ENCODE results near the gene EZR. TPM values are rescaled to one million over a fixed set of nuclear protein-coding genes. Genes with fewer than 3 reads are reported as not detected.

EZR gene
- total and polyA plus RNA-seq, 9 of the 15 experiments (the other 6 are each of a cell fraction or from before 2014, with no cell fraction given) = 36.5 to 162 (median 104) TPM

GRCh38 chr6:158835616-158836221 lies 16.6 kb upstream of the EZR start (continued):
- TF ChIP-seq MGA (IDR thresholded peaks at IDR 0.05) (peak; percentile 47; the same call in 1 of the 2 replicates), TEAD4 (IDR thresholded peaks at IDR 0.05; ENCODE audit: low read length) (peak; percentile 49; the same call in 1 of the 2 replicates), TEAD4 (CRISPR knock-in tag; IDR thresholded peaks at IDR 0.05; ENCODE audit: borderline replicate concordance) (no peak), CEBPG (CRISPR knock-in tag; IDR thresholded peaks at IDR 0.05) (0 out of 2 replicates have a peak, but pooled peaks have one; percentile 46), CEBPG (tag; conservative IDR thresholded peaks at IDR 0.05 in 1 of 2, IDR thresholded peaks at IDR 0.05 in 1 of 2) (peak; percentile 44 to 81; a peak in 2 of 4 replicates), ATF3 (IDR thresholded peaks at IDR 0.05) (peak; percentile 31; the same call in 1 of the 2 replicates), ATF3 (CRISPR knock-in tag; conservative IDR thresholded peaks at IDR 0.05) (no peak), ZBTB17 (CRISPR knock-in tag; IDR thresholded peaks at IDR 0.05) (peak; percentile 94)
- TF ChIP-seq, protein P1, sequence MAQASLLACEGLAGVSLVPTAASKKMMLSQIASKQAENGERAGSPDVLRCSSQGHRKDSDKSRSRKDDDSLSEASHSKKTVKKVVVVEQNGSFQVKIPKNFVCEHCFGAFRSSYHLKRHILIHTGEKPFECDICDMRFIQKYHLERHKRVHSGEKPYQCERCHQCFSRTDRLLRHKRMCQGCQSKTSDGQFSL (CRISPR knock-in tag; IDR thresholded peaks at IDR 0.05) = peak; percentile 49; the same call in 1 of the 2 replicates
- TF ChIP-seq, protein P1 (tag; IDR thresholded peaks at IDR 0.05) = no peak
